ENCODE results near the gene IGFLR1. TPM values are rescaled to one million over a fixed set of nuclear protein-coding genes. Genes with fewer than 3 reads are reported as not detected.

The IGFLR1 gene
- polyA plus RNA-seq, 1 of the 3 experiments (the other 2 are of a cell fraction) = 5.6 TPM

DNA sequence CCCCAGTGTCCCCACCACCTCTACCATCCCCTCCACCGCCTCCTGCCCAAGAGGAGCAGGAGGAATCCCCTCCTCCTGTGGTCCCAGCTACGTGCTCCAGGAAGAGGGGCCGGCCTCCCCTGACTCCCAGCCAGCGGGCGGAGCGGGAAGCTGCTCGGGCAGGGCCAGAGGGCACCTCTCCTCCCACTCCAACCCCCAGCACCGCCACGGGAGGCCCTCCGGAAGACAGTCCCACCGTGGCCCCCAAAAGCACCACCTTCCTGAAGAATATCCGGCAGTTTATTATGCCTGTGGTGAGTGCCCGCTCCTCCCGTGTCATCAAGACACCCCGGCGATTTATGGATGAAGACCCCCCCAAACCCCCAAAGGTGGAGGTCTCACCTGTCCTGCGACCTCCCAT is 21.6 kb downstream of the IGFLR1 start:
- POLR2A ChIA-PET = interaction anchor here (1.6 kb wide), 1 partner anchor 16 kb away, joined by 5 read pairs; no protein-coding TSS in a partner anchor
- Histone ChIP-seq H2AFZ (ENCODE audit: low read depth) (no peak overlapping the region), H3K27ac (ENCODE audit: low read depth in 2 of 2, low read length in 1 of 2) (no peak overlapping the region), H3K4me1 (ENCODE audit: control insufficient read depth in 1 of 2, insufficient read depth in 2 of 2, low read depth in 1 of 2, low read length in 1 of 2) (peaks cover 5 to 20% of the 10 kb centered on the region in 2 experiments; a peak in 3 of 4 replicates), H3K9ac (no peak overlapping the region), H3F3A (replicated peaks; ENCODE audit: insufficient read depth) (peaks cover 6% of the 10 kb centered on the region), H3K27me3 (ENCODE audit: insufficient read depth) (no peaks in the 10 kb centered on the region), H3K36me3 (replicated peaks in 1 of 2; ENCODE audit: control insufficient read depth in 1 of 2, insufficient read depth in 2 of 2, low read length in 1 of 2) (peaks cover 13 to 51% of the 10 kb centered on the region in 2 experiments), H3K4me3 (ENCODE audit: low read depth in 2 of 2, low read length in 1 of 2) (no peak overlapping the region), H3K4me2 (no peak overlapping the region), H3K79me2 (ENCODE audit: insufficient read depth) (peaks cover 28% of the 10 kb centered on the region), H3K9me2 (no peaks in the 10 kb centered on the region), H3K9me3 (no peaks in the 10 kb centered on the region), H4K20me1 (ENCODE audit: insufficient read depth) (peaks cover 28% of the 10 kb centered on the region)
- TF ChIP-seq YY1 (IDR thresholded peaks at IDR 0.05; ENCODE audit: low read depth) = no peak
- TF ChIP-seq, protein P1, sequence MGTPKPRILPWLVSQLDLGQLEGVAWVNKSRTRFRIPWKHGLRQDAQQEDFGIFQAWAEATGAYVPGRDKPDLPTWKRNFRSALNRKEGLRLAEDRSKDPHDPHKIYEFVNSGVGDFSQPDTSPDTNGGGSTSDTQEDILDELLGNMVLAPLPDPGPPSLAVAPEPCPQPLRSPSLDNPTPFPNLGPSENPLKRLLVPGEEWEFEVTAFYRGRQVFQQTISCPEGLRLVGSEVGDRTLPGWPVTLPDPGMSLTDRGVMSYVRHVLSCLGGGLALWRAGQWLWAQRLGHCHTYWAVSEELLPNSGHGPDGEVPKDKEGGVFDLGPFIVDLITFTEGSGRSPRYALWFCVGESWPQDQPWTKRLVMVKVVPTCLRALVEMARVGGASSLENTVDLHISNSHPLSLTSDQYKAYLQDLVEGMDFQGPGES (IDR thresholded peaks at IDR 0.05; ENCODE audit: low read depth, low read length) = no peak
- no peak for TF ChIP-seq TEAD4 (IDR thresholded peaks at IDR 0.05; ENCODE audit: borderline replicate concordance, insufficient read depth)
- 96% methylated on average over 8 of the region's 17 CpGs for WGBS (ENCODE audit: low lambda C conversion rate)
- no peak for DNase-seq
- CTCF ChIA-PET = interaction anchor here (2.4 kb wide), 1 partner anchor 20 kb away, joined by 7 read pairs; no protein-coding TSS in a partner anchor

DNA sequence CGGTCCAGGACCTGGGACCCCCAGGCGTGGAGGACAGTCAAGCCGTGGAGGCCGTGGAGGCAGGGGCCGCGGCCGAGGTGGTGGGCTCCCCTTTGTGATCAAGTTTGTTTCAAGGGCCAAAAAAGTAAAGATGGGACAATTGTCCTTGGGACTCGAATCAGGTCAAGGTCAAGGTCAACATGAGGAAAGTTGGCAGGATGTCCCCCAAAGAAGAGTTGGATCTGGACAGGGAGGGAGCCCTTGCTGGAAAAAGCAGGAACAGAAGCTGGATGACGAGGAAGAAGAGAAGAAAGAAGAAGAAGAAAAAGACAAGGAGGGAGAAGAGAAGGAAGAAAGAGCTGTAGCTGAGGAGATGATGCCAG is 22.1 kb downstream of the IGFLR1 start:
- H3K27ac ChIP-seq (ENCODE audit: low read depth in 2 of 2, low read length in 1 of 2) = no peak overlapping the region
- peaks cover 28% of the 10 kb centered on the region for H4K20me1 ChIP-seq (ENCODE audit: insufficient read depth)
- POLR2A ChIA-PET = interaction anchor here (1.6 kb wide), 1 partner anchor 17 kb away, joined by 5 read pairs; no protein-coding TSS in a partner anchor
- H3K4me2 ChIP-seq = no peak overlapping the region
- H3K9ac ChIP-seq = no peak overlapping the region
- H3K4me3 ChIP-seq (ENCODE audit: low read depth in 2 of 2, low read length in 1 of 2) = no peak overlapping the region
- H3F3A ChIP-seq (replicated peaks; ENCODE audit: insufficient read depth) = peaks cover 6% of the 10 kb centered on the region
- peaks cover 13 to 46% of the 10 kb centered on the region in 2 experiments for H3K36me3 ChIP-seq (replicated peaks in 1 of 2; ENCODE audit: control insufficient read depth in 1 of 2, insufficient read depth in 2 of 2, low read length in 1 of 2)
- H3K9me3 ChIP-seq = no peaks in the 10 kb centered on the region
- CTCF ChIA-PET = interaction anchor here (2.4 kb wide), 1 partner anchor 20 kb away, joined by 7 read pairs; no protein-coding TSS in a partner anchor
- peaks cover 5 to 24% of the 10 kb centered on the region in 2 experiments; a peak in 3 of 4 replicates for H3K4me1 ChIP-seq (ENCODE audit: control insufficient read depth in 1 of 2, insufficient read depth in 2 of 2, low read depth in 1 of 2, low read length in 1 of 2)
- WGBS (ENCODE audit: low lambda C conversion rate) = 96% methylated on average over 9 of the region's 9 CpGs
- no peak overlapping the region for H2AFZ ChIP-seq (ENCODE audit: low read depth)
- no peak for TF ChIP-seq POLR2AphosphoS5 (IDR thresholded peaks at IDR 0.05; ENCODE audit: low read depth, low read length)
- TF ChIP-seq TEAD4 (IDR thresholded peaks at IDR 0.05; ENCODE audit: borderline replicate concordance, insufficient read depth) = no peak
- TF ChIP-seq FOXM1 (IDR thresholded peaks at IDR 0.05; ENCODE audit: low read depth) = no peak
- TF ChIP-seq RFX5 (IDR thresholded peaks at IDR 0.05; ENCODE audit: low read length) = no peak
- no peak for TF ChIP-seq SIN3A (IDR thresholded peaks at IDR 0.05; ENCODE audit: borderline replicate concordance, low read depth, low read length)
- no peak for TF ChIP-seq CHD2 (IDR thresholded peaks at IDR 0.05; ENCODE audit: low read length, partially characterized antibody)
- TF ChIP-seq MEF2A (IDR thresholded peaks at IDR 0.05; ENCODE audit: borderline replicate concordance, low read depth) = no peak
- no peak for TF ChIP-seq NRF1 (IDR thresholded peaks at IDR 0.05; ENCODE audit: low read depth, low read length)
- TF ChIP-seq, protein P2, sequence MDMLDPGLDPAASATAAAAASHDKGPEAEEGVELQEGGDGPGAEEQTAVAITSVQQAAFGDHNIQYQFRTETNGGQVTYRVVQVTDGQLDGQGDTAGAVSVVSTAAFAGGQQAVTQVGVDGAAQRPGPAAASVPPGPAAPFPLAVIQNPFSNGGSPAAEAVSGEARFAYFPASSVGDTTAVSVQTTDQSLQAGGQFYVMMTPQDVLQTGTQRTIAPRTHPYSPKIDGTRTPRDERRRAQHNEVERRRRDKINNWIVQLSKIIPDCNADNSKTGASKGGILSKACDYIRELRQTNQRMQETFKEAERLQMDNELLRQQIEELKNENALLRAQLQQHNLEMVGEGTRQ (IDR thresholded peaks at IDR 0.05; ENCODE audit: borderline replicate concordance, low read depth, low read length) = no peak
- TF ChIP-seq EZH2phosphoT487 (IDR thresholded peaks at IDR 0.05; ENCODE audit: borderline replicate concordance, low read depth) = no peak
- no peak for TF ChIP-seq TAF1 (IDR thresholded peaks at IDR 0.05; ENCODE audit: borderline replicate concordance, low read depth, low read length)
- TF ChIP-seq GABPA (IDR thresholded peaks at IDR 0.05; ENCODE audit: low read depth) = no peak
- TF ChIP-seq, protein P3, sequence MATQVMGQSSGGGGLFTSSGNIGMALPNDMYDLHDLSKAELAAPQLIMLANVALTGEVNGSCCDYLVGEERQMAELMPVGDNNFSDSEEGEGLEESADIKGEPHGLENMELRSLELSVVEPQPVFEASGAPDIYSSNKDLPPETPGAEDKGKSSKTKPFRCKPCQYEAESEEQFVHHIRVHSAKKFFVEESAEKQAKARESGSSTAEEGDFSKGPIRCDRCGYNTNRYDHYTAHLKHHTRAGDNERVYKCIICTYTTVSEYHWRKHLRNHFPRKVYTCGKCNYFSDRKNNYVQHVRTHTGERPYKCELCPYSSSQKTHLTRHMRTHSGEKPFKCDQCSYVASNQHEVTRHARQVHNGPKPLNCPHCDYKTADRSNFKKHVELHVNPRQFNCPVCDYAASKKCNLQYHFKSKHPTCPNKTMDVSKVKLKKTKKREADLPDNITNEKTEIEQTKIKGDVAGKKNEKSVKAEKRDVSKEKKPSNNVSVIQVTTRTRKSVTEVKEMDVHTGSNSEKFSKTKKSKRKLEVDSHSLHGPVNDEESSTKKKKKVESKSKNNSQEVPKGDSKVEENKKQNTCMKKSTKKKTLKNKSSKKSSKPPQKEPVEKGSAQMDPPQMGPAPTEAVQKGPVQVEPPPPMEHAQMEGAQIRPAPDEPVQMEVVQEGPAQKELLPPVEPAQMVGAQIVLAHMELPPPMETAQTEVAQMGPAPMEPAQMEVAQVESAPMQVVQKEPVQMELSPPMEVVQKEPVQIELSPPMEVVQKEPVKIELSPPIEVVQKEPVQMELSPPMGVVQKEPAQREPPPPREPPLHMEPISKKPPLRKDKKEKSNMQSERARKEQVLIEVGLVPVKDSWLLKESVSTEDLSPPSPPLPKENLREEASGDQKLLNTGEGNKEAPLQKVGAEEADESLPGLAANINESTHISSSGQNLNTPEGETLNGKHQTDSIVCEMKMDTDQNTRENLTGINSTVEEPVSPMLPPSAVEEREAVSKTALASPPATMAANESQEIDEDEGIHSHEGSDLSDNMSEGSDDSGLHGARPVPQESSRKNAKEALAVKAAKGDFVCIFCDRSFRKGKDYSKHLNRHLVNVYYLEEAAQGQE (IDR thresholded peaks at IDR 0.05; ENCODE audit: low read depth, low read length) = no peak
- no peak for TF ChIP-seq MXI1 (IDR thresholded peaks at IDR 0.05; ENCODE audit: low read depth, low read length)
- no peak for TF ChIP-seq NFIC (IDR thresholded peaks at IDR 0.05; ENCODE audit: borderline replicate concordance)
- TF ChIP-seq, protein P4, sequence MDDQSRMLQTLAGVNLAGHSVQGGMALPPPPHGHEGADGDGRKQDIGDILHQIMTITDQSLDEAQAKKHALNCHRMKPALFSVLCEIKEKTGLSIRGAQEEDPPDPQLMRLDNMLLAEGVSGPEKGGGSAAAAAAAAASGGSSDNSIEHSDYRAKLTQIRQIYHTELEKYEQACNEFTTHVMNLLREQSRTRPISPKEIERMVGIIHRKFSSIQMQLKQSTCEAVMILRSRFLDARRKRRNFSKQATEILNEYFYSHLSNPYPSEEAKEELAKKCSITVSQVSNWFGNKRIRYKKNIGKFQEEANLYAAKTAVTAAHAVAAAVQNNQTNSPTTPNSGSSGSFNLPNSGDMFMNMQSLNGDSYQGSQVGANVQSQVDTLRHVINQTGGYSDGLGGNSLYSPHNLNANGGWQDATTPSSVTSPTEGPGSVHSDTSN (IDR thresholded peaks at IDR 0.05) = no peak
- TF ChIP-seq SMC3 (IDR thresholded peaks at IDR 0.05; ENCODE audit: low read depth, low read length) = no peak
- TF ChIP-seq, protein P5, sequence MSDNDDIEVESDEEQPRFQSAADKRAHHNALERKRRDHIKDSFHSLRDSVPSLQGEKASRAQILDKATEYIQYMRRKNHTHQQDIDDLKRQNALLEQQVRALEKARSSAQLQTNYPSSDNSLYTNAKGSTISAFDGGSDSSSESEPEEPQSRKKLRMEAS (IDR thresholded peaks at IDR 0.05; ENCODE audit: low read depth) = no peak
- TF ChIP-seq RCOR1 (IDR thresholded peaks at IDR 0.05; ENCODE audit: low read length) = no peak
- TF ChIP-seq FOXJ3 (CRISPR knock-in tag; IDR thresholded peaks at IDR 0.05) = no peak
- H3K27me3 ChIP-seq (ENCODE audit: insufficient read depth) = no peaks in the 10 kb centered on the region
- peaks cover 28% of the 10 kb centered on the region for H3K79me2 ChIP-seq (ENCODE audit: insufficient read depth)
- no peaks in the 10 kb centered on the region for H3K9me2 ChIP-seq
- DNase-seq = no peak
